CD4-positive, alpha-beta T cell treated with Interleukin-1 beta for 1 hour (primary cell): ENCODE results near the gene TK2.

Source experiments
- DNase-seq, 2 donors: peaks; one replicate each; pipeline ENCODE4 v3.0.0-alpha.2; 2020 to 2022

TK2 gene

GRCh38 chr16:66543541-66543940, 6.4 kb downstream of the TK2 start:
- no peak for DNase-seq

DNA sequence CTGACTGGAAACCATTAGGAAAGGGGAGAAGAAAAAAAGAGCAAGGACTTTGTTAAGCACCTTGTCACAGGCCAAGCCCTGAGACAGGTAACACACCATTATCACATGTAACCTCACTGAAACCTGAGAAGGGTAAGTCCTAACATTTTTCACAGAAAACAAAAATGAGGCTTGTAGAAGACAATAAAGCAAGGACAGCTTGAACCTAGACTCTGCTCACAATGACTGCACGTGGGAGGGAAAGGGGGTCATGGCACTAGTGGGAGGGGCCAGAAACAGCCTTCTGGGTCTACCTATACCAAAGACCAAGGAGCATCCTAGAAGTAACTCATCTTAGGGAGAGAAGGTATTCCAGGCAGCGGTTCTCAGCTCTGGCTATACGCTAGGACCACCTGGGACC, 7.5 kb downstream of the TK2 start:
- no peak for DNase-seq

GRCh38 chr16:66541388-66542355, 8.2 kb downstream of the TK2 start:
- DNase-seq: no peak

DNA sequence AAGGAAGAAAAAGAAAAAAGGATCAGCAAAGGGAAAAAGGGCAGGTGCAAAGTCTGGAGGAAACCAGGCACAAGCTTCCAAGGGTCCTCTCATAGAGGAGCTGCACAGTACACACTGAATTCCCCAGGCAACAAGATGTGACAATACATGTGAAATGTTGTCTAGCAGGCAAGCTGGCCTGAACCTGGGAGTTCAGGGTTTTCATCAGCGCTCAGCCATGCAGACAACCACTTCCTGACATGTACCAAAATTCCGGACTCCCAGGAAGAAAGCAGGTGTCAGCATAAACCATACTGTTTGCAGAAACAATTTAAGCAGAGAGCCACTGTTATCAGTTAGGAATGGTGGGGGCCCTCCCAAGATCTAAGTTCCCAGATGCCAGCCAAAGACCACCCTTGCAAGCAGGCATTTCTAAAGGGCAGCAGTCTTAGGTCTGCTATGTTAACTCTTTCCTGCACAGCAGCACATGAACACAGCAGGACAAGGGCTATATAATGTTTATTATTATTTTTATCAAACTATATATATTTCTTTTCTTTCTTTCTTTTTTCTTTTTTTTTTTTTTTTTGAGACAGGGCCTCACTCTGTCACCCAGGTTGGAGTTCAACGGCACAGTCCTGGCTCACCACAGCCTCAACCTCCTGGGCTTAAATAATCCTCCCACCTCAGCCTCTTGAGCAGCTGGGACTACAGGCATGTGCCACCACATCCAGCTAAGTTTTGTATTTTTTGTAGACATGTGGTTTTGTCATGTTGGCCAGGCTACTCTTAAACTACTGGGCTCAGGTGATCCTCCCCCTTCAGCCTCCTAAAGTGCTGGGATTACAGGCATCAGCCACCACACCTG, 10.1 kb downstream of the TK2 start:
- DNase-seq: no peak

DNA sequence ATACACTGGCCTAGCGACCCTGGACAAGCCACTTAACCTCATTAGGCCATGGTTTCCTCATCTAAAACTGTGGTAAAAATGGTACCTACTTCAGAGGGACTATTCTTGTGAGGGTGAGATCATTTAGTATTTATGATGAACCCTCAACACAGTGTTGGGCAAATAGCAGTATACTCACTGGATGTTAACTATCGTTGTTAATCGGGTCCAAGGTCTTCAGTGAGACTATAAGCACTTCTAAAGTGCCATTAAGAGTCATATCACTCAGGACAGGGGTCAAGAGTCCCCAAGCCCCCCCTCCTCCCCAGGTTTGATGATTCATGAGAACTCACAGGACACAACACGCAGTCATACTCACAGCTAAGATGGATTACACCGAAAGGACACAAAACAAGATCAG, 11.0 kb downstream of the TK2 start:
- no peak for DNase-seq

- DNase-seq: no peak
These were observed 12.7 kb downstream of the TK2 start for GRCh38 chr16:66537236-66537635.

- DNase-seq: no peak
These were observed 13.4 kb downstream of the TK2 start for GRCh38 chr16:66536525-66536924.

- no peak for DNase-seq
These were observed 15.5 kb downstream of the TK2 start for GRCh38 chr16:66534376-66534799.

GRCh38 chr16:66529475-66529874, 20.4 kb downstream of the TK2 start:
- DNase-seq: no peak

DNA sequence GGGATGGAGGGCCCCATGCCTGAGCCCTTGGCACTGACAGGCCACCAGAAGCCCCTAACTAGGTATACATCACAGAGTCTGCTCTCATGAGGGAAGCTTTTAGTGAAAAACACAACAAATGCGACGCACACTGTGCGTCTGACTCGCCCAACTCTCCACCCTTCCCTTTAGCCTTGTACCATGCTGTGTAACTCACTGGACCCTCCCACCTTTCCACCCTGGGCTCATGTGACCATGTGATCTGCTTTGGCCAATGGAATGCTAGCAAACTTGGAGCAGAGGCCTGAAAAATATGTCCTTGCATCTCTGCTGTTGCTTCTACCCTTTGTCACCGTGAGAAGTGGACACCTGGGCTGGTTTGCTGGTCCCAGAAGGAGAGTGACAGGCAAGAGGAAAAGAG, 21.6 kb downstream of the TK2 start:
- no peak for DNase-seq

GRCh38 chr16:66525396-66526180, 24.3 kb downstream of the TK2 start:
- peak; percentile 18 to 58 for DNase-seq

DNA sequence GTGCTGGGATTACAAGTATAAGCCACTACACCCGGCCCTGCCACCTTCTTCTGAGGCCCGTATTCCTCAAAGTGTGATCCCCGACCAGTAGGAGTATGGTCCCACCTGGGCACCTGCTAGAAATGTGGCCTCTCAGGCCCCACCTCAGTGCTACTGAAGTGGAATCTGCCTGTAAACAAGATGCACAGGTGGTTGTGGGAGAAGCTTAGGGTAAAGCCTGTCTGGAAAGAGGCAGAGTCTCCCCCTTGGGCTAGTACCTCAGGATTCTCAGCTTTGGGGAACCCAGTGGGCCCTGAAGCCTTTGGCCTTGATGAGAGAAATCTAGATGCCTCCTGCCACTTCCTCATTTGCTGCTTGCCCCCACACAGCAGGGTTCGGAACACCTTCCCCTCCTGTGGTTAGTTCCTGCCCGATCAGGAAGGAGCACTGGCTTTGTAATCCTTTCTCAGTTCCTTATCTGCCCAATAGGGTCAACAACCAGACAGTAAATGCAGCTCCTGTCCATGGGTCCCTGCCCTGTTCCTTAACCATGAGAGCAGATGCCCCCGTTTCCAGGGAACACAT, 25.2 kb downstream of the TK2 start:
- DNase-seq: peak; percentile 37 to 84

- DNase-seq: peak; percentile 61 to 65
These were observed 26.0 kb downstream of the TK2 start for GRCh38 chr16:66523861-66524354.

- DNase-seq: no peak
These were observed 26.9 kb downstream of the TK2 start for GRCh38 chr16:66522816-66523590.

GRCh38 chr16:66521951-66522771, 27.8 kb downstream of the TK2 start:
- peak; percentile 78 to 80 for DNase-seq

GRCh38 chr16:66521252-66521713, 28.6 kb downstream of the TK2 start:
- DNase-seq: no peak

GRCh38 chr16:66520406-66521170, 29.3 kb downstream of the TK2 start:
- DNase-seq: peak; percentile 14 to 63

- no peak for DNase-seq
These were observed 30.2 kb downstream of the TK2 start for GRCh38 chr16:66519482-66520373.
